GM06990 (cell line): Measurements from ENCODE around the gene SRSF3.
"Not testable (repeated sequence)": the region's sequence is repeated elsewhere in the genome, so short reads cannot be mapped to it uniquely, and the experiment has no call there.

Experiments
- DNase-seq: peaks from one replicate; pipeline ENCODE4 v3.0.0-alpha.2; 2011; ENCODE audit not compliant: insufficient read length; ENCODE audit errors: extremely low read depth
- H3K27me3 ChIP-seq: replicated peaks from 2 replicates; pipeline ENCODE4 v1.6.0; 2011; ENCODE audit warnings: low read length; ENCODE audit not compliant: control insufficient read depth, insufficient read depth
- H3K36me3 ChIP-seq: 2 replicates; pipeline ENCODE4 v1.5.1; 2011; ENCODE audit warnings: low read length; ENCODE audit not compliant: control insufficient read depth, insufficient read depth
- H3K4me3 ChIP-seq: replicated peaks from 2 replicates; pipeline ENCODE4 v1.5.1; 2011; ENCODE audit warnings: low read depth, mild to moderate bottlenecking, control low read depth, low read length
- CTCF ChIP-seq: IDR thresholded peaks from 2 replicates; pipeline ENCODE4 v1.5.1; 2011; ENCODE audit warnings: low read length, control low read depth, mild to moderate bottlenecking, inconsistent platforms; ENCODE audit not compliant: insufficient read depth, poor library complexity, severe bottlenecking

The SRSF3 gene

DNA sequence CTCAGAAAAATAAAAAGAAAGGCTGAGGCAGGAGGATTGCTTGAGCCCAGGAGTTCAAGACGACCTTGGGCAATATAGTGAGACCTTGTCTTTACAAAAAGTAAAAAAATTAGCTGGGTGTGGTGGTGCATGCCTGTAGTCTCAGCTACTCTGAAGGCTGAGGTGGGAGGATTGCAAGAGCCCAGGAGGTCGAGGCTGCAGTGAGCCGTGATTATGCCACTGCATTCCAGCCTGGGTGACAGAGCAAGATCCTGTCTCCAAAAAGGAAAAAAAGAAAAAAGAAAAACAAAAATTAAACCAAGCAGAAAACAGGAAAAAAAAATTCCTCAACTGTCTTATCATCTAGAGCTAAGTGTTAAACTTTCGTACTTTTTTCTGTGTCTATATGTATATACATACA, 12.4 kb upstream of the SRSF3 start:
- TF ChIP-seq CTCF, result no peak
- Histone ChIP-seq H3K4me3 (no peak overlapping the region), H3K27me3 (no peaks in the 10 kb centered on the region), H3K36me3 (no peaks in the 10 kb centered on the region)
- DNase-seq, result no peak

GRCh38 chr6:36586606-36587005, 7.6 kb upstream of the SRSF3 start:
- DNase-seq, result no peak
- TF ChIP-seq CTCF, result no peak
- no peaks in the 10 kb centered on the region for H3K36me3 ChIP-seq
- H3K27me3 ChIP-seq, result no peaks in the 10 kb centered on the region
- H3K4me3 ChIP-seq, result no peak overlapping the region

GRCh38 chr6:36589025-36589400, 5.1 kb upstream of the SRSF3 start:
- not testable (repeated sequence) for H3K4me3 ChIP-seq, DNase-seq, H3K27me3 ChIP-seq, H3K36me3 ChIP-seq

DNA sequence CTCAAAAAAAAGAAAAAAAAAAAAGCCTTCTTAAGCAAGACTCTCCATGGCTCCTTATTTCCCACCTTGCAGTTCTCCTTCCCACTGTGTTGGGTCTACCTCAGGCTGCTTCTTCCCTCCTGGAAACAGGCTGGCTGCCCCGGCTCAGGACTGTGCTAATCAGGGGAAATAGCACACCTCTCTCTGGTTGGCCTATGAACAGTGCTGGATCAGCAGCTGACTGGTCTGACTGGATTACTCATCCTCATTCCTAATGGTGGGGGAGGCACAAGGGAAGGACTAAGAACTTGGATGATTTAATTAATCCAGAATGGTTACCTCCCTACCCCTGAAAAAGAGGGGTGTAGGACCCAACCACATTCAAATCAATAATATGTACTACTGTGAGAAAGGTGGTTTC, 3.9 kb upstream of the SRSF3 start:
- Histone ChIP-seq H3K4me3 (no peak overlapping the region), H3K36me3 (no peaks in the 10 kb centered on the region), H3K27me3 (no peaks in the 10 kb centered on the region)
- no peak for TF ChIP-seq CTCF
- DNase-seq, result no peak

DNA sequence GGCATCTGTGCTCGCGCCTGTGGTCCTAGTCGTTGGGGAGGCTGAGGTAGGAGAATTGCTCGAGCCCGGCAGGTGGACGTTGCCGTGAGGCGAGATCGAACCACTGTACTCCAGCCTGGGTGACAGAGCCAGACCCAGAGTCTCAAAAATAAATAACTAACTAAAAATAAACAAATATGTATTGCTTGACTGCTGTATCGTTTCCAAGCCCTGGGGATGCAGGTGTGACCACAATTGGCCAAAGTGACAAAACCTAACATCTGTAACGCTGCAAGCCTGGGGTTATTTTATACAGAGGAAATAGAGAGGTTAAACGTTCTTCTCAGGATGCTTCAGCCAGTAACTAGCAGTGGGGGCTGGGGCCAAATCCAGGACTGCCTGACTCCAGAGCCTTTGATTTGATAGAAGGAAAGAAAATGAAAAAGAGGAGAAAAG, 1.9 kb upstream of the SRSF3 start:
- H3K36me3 ChIP-seq, result peaks cover 6% of the 10 kb centered on the region
- H3K4me3 ChIP-seq, result no peak overlapping the region
- DNase-seq, result peak; percentile 71
- no peak for TF ChIP-seq CTCF
- no peaks in the 10 kb centered on the region for H3K27me3 ChIP-seq

- Histone ChIP-seq H3K4me3 (peak overlapping the region; percentile 58), H3K27me3 (no peaks in the 10 kb centered on the region), H3K36me3 (peaks cover 13% of the 10 kb centered on the region)
- DNase-seq, result no peak
- no peak for TF ChIP-seq CTCF
Measured at GRCh38 chr6:36593569-36594028, 563 bp upstream of the SRSF3 start.
